Activated CD4-positive, alpha-beta T cell treated with anti-CD3 and anti-CD28 coated beads, Interleukin-2, amount 50 U/mL, for 4 hours (primary cell): ENCODE data around the gene KIAA0040.
A peak's percentile ranks its signal among the peaks of the same experiment; 100 is the strongest.

Source experiments
- DNase-seq, 2 experiments: peaks; one replicate each; pipeline ENCODE4 v3.0.0-alpha.2; 2020

The KIAA0040 gene

GRCh38 chr1:175200678-175201521 is 8.3 kb upstream of the KIAA0040 start:
- no peak for DNase-seq

- no peak for DNase-seq
Measured at GRCh38 chr1:175198332-175198731, 5.8 kb upstream of the KIAA0040 start.

DNA sequence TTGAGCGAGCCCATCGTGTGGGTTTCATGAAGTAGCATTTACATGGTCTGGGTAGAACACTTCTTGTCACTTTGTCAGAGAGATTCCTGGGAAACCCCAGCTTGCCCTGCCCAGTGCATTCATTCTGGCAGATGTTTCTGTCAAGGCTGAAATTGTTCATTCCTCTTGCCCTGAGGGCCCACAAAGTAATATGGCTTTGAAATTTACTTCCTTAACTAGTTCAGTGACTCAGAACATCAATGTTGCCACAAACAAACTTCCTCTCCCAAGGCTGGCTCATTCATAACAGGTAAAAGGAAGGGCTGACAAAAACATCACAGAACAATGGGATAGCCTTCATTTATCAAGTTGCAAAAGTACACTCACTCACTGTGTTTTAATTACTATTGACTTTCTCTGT is 5.0 kb upstream of the KIAA0040 start:
- DNase-seq: no peak

DNA sequence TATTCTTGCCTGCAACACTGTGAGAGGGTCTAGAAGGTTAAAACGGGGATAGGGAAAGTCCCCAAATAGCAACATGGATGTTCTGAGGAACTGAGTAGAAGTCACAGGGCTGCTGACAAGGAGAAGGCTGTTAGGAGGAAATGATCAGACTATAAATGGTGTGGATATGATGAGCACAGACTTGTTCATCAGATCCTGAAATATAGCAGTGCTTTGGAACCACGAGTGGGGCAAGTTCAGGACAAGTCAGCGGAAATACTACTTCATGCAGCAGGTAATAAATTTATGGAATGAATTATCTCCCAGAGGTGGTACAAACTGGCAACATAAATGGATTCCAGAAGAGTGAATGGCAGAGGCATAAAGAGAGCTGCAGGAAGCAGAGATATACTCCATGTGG is 3.2 kb upstream of the KIAA0040 start:
- DNase-seq: no peak

DNA sequence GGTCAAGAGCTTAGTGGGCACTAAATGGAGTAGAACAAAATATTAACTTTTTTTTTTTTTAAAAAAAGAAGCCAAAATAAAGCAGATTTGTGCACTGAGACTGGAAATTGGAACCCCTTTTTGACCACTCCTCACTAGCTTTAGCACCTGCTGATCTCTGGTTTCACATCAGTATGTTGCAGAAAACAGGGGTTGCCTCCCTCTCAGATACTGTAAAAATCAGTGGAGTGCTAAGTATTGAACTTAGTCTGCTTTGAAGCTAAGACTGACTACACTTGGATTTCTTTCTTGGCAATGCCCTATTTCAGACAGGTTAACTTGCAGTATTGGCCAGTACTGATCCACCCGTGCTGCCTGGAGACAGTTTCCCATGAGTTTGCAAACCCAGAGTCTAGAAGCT is 2.7 kb upstream of the KIAA0040 start:
- no peak for DNase-seq

GRCh38 chr1:175193527-175193910 is 943 bp upstream of the KIAA0040 start:
- no peak for DNase-seq

- DNase-seq: peak in 1 of 2 experiments; percentile 16
Measured at GRCh38 chr1:175192111-175192629, 406 bp downstream of the KIAA0040 start.

DNA sequence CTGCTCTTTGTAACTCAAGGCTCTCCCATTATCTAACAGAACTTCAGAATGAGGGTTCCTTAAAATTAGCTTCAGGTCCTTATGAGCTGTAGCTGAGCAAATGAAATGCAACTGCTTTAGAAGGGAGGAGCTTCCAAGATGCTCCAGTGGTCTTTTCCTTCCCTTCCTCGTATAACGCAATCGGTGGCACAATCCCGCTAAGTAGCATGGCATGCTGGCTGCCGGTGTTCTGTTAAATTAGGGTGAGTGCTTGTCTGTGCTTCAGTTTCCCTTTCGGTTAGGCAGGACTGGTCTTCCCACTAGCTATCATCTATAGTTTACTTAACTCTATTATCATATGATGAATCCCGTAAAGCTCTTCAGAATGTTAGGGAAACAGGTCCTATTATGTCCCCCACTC is 917 bp downstream of the KIAA0040 start:
- DNase-seq: peak in 1 of 2 experiments; percentile 16

GRCh38 chr1:175188936-175189335 is 3.6 kb downstream of the KIAA0040 start:
- DNase-seq: peak; percentile 58 to 60

DNA sequence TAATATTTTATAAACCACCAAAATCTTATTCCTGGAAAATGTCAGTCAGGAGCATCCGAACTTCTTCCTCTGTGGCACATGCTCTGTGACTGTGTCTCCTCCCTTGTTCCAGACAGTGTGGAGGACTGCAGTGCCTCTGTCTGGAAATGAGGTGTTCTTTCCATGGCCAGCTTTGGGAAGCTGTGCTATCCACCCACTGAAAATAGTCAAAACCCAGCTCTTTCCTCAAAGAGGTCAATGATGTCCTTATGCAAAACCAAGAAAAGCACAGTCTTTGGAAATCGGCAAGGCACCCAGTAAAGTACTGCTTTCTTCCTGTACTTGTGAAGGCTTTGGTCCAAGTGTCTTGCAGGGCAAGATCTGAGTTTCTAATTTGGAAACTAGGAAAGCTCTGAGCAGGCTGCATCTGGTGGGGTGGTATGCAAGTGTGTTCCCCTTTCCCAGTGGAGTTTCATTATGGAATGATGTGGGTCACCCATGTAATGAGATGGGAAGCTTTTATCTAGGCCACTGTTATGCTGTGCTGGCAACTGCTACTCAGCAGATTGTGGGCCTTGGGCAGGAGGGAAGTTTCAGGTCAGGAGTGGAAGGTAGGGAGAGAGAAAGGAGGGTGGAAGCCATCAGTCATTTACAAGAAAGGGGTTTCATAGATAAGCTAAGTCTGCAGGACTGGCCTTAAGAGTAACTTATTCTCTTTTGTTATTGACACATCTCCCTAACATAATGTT is 6.0 kb downstream of the KIAA0040 start:
- DNase-seq: no peak

- no peak for DNase-seq
Measured at GRCh38 chr1:175185903-175186302, 6.7 kb downstream of the KIAA0040 start.

- DNase-seq: no peak
Measured at GRCh38 chr1:175183586-175183985, 9.0 kb downstream of the KIAA0040 start.

GRCh38 chr1:175182201-175182746 is 10.3 kb downstream of the KIAA0040 start:
- no peak for DNase-seq

GRCh38 chr1:175179837-175180590 is 12.6 kb downstream of the KIAA0040 start:
- no peak for DNase-seq

DNA sequence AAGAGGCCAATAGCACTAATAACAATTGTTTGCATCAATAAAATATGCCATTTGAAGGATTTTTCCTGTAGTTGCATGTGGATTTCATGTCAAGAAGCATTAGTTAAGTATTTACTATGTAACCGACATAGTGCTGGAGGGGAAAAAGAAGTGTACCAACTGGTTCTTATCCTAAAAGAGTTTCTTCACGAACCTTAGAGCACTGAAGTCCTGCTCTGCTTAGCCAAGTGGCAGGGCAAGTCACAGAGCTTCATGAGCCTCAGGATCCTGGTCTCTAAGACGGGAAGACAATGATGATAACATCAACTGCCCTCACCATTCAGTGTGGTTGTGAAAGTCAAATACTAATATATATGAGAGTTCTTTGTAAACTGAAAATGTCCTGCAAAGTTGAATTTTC is 14.1 kb downstream of the KIAA0040 start:
- no peak for DNase-seq

DNA sequence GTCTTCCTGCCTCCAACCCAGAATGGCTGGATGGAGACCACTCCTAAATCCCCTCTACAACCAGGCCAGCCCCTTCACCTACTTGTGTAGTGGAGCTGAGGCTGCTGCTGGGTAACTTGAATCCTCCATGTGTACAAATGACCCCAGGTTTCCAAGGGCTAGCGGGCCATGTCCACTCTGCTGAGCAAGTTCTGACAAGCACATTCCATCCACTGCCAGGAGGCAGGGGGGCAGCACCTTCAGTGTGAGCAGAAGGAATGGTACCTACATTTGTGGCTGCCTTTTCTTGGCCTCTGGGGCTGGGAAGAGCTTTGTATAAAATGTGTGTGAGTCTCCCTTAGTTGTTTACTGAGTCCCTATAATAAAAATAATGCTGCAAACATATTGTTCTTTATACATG is 14.5 kb downstream of the KIAA0040 start:
- no peak for DNase-seq

DNA sequence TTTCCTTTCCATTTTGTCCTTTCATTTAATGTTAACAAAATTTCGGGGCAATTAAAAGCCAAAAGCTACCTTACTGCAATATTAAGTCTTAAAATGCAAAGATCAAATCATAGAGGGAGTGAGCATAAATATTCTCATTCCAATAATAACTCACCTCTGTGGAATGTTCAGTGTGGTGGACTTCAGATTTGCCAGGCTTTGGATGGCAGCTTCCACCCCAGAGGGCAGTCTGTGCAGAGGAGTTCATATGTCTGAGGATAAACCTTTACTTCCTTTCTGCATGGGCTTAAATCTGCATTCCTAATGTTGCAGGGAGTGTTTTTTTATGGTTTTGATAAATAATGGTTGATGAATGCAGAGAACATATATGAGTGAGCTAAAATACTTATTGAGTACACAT is 16.3 kb downstream of the KIAA0040 start:
- no peak for DNase-seq

DNA sequence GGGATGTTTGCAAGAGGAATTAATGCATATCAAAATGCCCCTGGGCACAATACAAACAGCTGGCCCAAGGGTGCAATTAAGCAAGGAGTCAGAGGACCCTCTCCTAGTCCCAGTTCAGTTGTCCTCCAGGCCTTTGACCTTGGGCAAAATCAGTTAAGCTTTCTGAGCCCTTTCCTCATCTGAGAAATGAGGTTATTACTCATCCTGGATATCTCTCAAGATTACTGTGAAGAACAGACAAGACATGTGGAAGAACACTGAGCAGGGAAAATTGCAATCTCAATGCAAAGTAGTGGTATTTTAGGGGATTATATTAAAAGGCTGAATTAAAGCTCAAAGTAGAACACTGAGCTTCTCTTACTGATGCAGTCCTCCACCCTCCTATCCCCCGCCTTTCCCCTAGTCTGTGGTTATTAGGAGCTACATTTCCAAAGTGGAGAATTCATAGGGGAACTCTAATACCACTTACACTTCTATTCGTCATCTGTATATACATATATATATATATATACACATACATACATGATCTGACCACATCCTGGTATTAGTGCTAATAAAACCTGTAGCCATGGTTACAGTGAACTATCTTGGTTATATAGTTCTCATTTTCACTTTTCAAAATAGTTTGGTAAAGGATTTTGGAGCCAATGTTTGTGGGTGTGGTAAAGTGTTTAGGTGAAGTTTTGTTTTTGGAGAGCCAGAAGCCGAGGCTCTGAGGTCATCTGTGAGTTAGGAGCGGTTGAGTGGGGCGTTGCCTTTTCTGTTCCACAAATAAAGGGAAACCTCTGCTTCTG is 18.1 kb downstream of the KIAA0040 start:
- DNase-seq: no peak

- no peak for DNase-seq
Measured at GRCh38 chr1:175173531-175173930, 19.0 kb downstream of the KIAA0040 start.

GRCh38 chr1:175172503-175172902 is 20.1 kb downstream of the KIAA0040 start:
- no peak for DNase-seq

- no peak for DNase-seq
Measured at GRCh38 chr1:175171036-175171913, 21.3 kb downstream of the KIAA0040 start.
